Stomach smooth muscle (tissue), 2 donors: Measurements from ENCODE around the gene CCBE1.
"Not testable (repeated sequence)": the region's sequence is repeated elsewhere in the genome, so short reads cannot be mapped to it uniquely, and the experiment has no call there.

Experiments used
- H3K27ac ChIP-seq: one replicate; pipeline ENCODE4 v1.7.0; 2013; ENCODE audit warnings: mild to moderate bottlenecking, low read length, inconsistent platforms
- H3K27me3 ChIP-seq, 2 donors: one replicate each; pipeline ENCODE4 v1.7.0; 2013; ENCODE audit warnings: low read length in 2 of 2; ENCODE audit not compliant: insufficient read depth in 2 of 2, control insufficient read depth in 1 of 2
- H3K36me3 ChIP-seq, 2 donors: one replicate each; pipeline ENCODE4 v1.7.0; 2013; ENCODE audit warnings: low read length in 2 of 2; ENCODE audit not compliant: control insufficient read depth in 2 of 2, insufficient read depth in 2 of 2
- H3K4me1 ChIP-seq: one replicate; pipeline ENCODE4 v1.7.0; 2013; ENCODE audit warnings: low read length; ENCODE audit not compliant: control insufficient read depth, insufficient read depth
- H3K4me3 ChIP-seq, 2 donors: one replicate each; pipeline ENCODE4 v1.7.0; 2013; ENCODE audit warnings: low read length in 2 of 2
- H3K9ac ChIP-seq, 2 donors: one replicate each; pipeline ENCODE4 v1.7.0; 2013; ENCODE audit warnings: low read length in 2 of 2, mild to moderate bottlenecking in 1 of 2
- H3K9me3 ChIP-seq, 2 donors: one replicate each; pipeline ENCODE4 v1.7.0; 2013; ENCODE audit warnings: low read length in 2 of 2; ENCODE audit not compliant: control insufficient read depth in 2 of 2
- donor health status: healthy.
- donor health status: Pancreatic carcinoma.

CCBE1 gene

GRCh38 chr18:59515956-59516355 is 181.3 kb downstream of the CCBE1 start:
- H3K9me3 ChIP-seq, H3K9ac ChIP-seq, H3K27me3 ChIP-seq, H3K4me1 ChIP-seq, H3K27ac ChIP-seq, H3K36me3 ChIP-seq, H3K4me3 ChIP-seq: not testable (repeated sequence)

GRCh38 chr18:59515147-59515546 is 182.1 kb downstream of the CCBE1 start:
- H3K27me3 ChIP-seq = peaks cover 0 to 8% of the 10 kb centered on the region in 2 donors
- H3K27ac ChIP-seq = no peak overlapping the region
- H3K36me3 ChIP-seq = no peaks in the 10 kb centered on the region
- H3K4me1 ChIP-seq = peaks cover 3% of the 10 kb centered on the region
- no peak overlapping the region for H3K9ac ChIP-seq
- H3K4me3 ChIP-seq = no peak overlapping the region
- no peaks in the 10 kb centered on the region for H3K9me3 ChIP-seq

GRCh38 chr18:59514203-59514602 is 183.0 kb downstream of the CCBE1 start:
- H3K4me3 ChIP-seq = no peak overlapping the region
- no peak overlapping the region for H3K27ac ChIP-seq
- no peak overlapping the region for H3K9ac ChIP-seq
- H3K9me3 ChIP-seq = no peaks in the 10 kb centered on the region
- H3K36me3 ChIP-seq = no peaks in the 10 kb centered on the region
- H3K4me1 ChIP-seq = peaks cover 3% of the 10 kb centered on the region
- H3K27me3 ChIP-seq = peaks cover 0 to 8% of the 10 kb centered on the region in 2 donors

GRCh38 chr18:59512025-59512755 is 185.0 kb downstream of the CCBE1 start:
- Histone ChIP-seq H3K9me3 (no peaks in the 10 kb centered on the region), H3K27ac (no peak overlapping the region), H3K4me1 (peaks cover 3% of the 10 kb centered on the region), H3K9ac (no peak overlapping the region), H3K36me3 (no peaks in the 10 kb centered on the region), H3K27me3 (peaks cover 0 to 3% of the 10 kb centered on the region in 2 donors), H3K4me3 (no peak overlapping the region)

- H3K36me3 ChIP-seq = no peaks in the 10 kb centered on the region
- no peaks in the 10 kb centered on the region for H3K4me1 ChIP-seq
- H3K9ac ChIP-seq = no peak overlapping the region
- no peak overlapping the region for H3K4me3 ChIP-seq
- H3K9me3 ChIP-seq = peaks cover 0 to 2% of the 10 kb centered on the region in 2 donors
- no peak overlapping the region for H3K27ac ChIP-seq
- H3K27me3 ChIP-seq = no peaks in the 10 kb centered on the region
These were observed 187.5 kb downstream of the CCBE1 start for GRCh38 chr18:59509481-59510442.

GRCh38 chr18:59505356-59505755 is 191.9 kb downstream of the CCBE1 start:
- Histone ChIP-seq H3K9me3 (peaks cover 0 to 2% of the 10 kb centered on the region in 2 donors), H3K9ac (no peak overlapping the region), H3K27ac (no peak overlapping the region), H3K27me3 (no peaks in the 10 kb centered on the region), H3K4me3 (no peak overlapping the region), H3K36me3 (no peaks in the 10 kb centered on the region), H3K4me1 (peaks cover 16% of the 10 kb centered on the region)

GRCh38 chr18:59502274-59503175 is 194.7 kb downstream of the CCBE1 start:
- peak overlapping the region; percentile 49 for H3K27ac ChIP-seq
- H3K27me3 ChIP-seq = no peaks in the 10 kb centered on the region
- H3K4me1 ChIP-seq = peaks cover 16% of the 10 kb centered on the region
- H3K9me3 ChIP-seq = peaks cover 0 to 2% of the 10 kb centered on the region in 2 donors
- no peaks in the 10 kb centered on the region for H3K36me3 ChIP-seq
- no peak overlapping the region for H3K4me3 ChIP-seq
- no peak overlapping the region for H3K9ac ChIP-seq

GRCh38 chr18:59501920-59502273 is 195.3 kb downstream of the CCBE1 start:
- peaks cover 16% of the 10 kb centered on the region for H3K4me1 ChIP-seq
- no peaks in the 10 kb centered on the region for H3K27me3 ChIP-seq
- peaks cover 0 to 2% of the 10 kb centered on the region in 2 donors for H3K9me3 ChIP-seq
- H3K9ac ChIP-seq = no peak overlapping the region
- peak overlapping the region; percentile 49 for H3K27ac ChIP-seq
- H3K36me3 ChIP-seq = no peaks in the 10 kb centered on the region
- H3K4me3 ChIP-seq = no peak overlapping the region

- H3K4me1 ChIP-seq = peaks cover 16% of the 10 kb centered on the region
- H3K36me3 ChIP-seq = no peaks in the 10 kb centered on the region
- no peak overlapping the region for H3K27ac ChIP-seq
- H3K9ac ChIP-seq = no peak overlapping the region
- H3K4me3 ChIP-seq = no peak overlapping the region
- H3K27me3 ChIP-seq = no peaks in the 10 kb centered on the region
- no peaks in the 10 kb centered on the region for H3K9me3 ChIP-seq
These were observed 196.5 kb downstream of the CCBE1 start for GRCh38 chr18:59500765-59501164.

GRCh38 chr18:59498506-59499086 is 198.6 kb downstream of the CCBE1 start:
- Histone ChIP-seq H3K9ac (no peak overlapping the region), H3K27me3 (no peaks in the 10 kb centered on the region), H3K4me1 (peaks cover 16% of the 10 kb centered on the region), H3K9me3 (no peaks in the 10 kb centered on the region), H3K36me3 (no peaks in the 10 kb centered on the region), H3K4me3 (no peak overlapping the region), H3K27ac (no peak overlapping the region)
